ENCODE data around the gene ZNF48. TPM values are rescaled to one million over a fixed set of nuclear protein-coding genes. Genes with fewer than 3 reads are reported as not detected.

Gene ZNF48
- total and polyA plus RNA-seq, 9 donors = 2.7 to 9.8 (median 6.6) TPM

GRCh38 chr16:30397776-30398660 lies 2.8 kb downstream of the ZNF48 start:
- Histone ChIP-seq H3K27ac (no peak overlapping the region), H3K27me3 (no peaks in the 10 kb centered on the region), H3K36me3 (no peaks in the 10 kb centered on the region), H3K9me3 (no peaks in the 10 kb centered on the region), H3K4me1 (ENCODE audit: insufficient read depth) (peaks cover 2% of the 10 kb centered on the region), H3K4me3 (no peak overlapping the region)
- TF ChIP-seq EP300 (IDR thresholded peaks at IDR 0.05) = no peak
- TF ChIP-seq POLR2A (IDR thresholded peaks at IDR 0.05) = no peak
- no peak for TF ChIP-seq CTCF (IDR thresholded peaks at IDR 0.05)
- intact Hi-C loops (cut with DNase I) = loop anchor here in 1 of 4 donors (10.0 kb wide), 1 partner anchor 303 kb away; the partner anchor contains the start of genes TBX6 and YPEL3
- WGBS, 3 donors = 90 to 92% (median 90%) methylated on average over 34 to 42 of the region's 42 CpGs
- peak in 1 of 5 donors; percentile 46 for DNase-seq

GRCh38 chr16:30398661-30399434 lies 3.6 kb downstream of the ZNF48 start:
- H3K9me3 ChIP-seq = no peaks in the 10 kb centered on the region
- H3K36me3 ChIP-seq = no peaks in the 10 kb centered on the region
- TF ChIP-seq CTCF (IDR thresholded peaks at IDR 0.05) = no peak
- TF ChIP-seq POLR2A (IDR thresholded peaks at IDR 0.05) = no peak
- no peak for TF ChIP-seq EP300 (IDR thresholded peaks at IDR 0.05)
- peaks cover 2% of the 10 kb centered on the region for H3K4me1 ChIP-seq (ENCODE audit: insufficient read depth)
- peak overlapping the region in 1 of 2 donors; percentile 85 for H3K27ac ChIP-seq
- H3K27me3 ChIP-seq = no peaks in the 10 kb centered on the region
- 61 to 71% (median 64%) methylated on average over 23 of the region's 23 CpGs for WGBS, 3 donors
- no peak overlapping the region for H3K4me3 ChIP-seq
- intact Hi-C loops (cut with DNase I) = loop anchor here in 1 of 4 donors (10.0 kb wide), 1 partner anchor 304 kb away; the partner anchor contains the start of genes TBX6 and YPEL3
- DNase-seq = no peak

- 3 to 6% (median 4%) methylated on average over 11 to 12 of the region's 12 CpGs for WGBS, 3 donors
- Histone ChIP-seq H3K4me1 (ENCODE audit: insufficient read depth) (peaks cover under 1% of the 10 kb centered on the region), H3K9me3 (no peaks in the 10 kb centered on the region), H3K36me3 (no peaks in the 10 kb centered on the region), H3K27ac (peak overlapping the region; percentile 62 to 85), H3K4me3 (peak overlapping the region; percentile 46), H3K27me3 (no peaks in the 10 kb centered on the region)
- TF ChIP-seq POLR2A (IDR thresholded peaks at IDR 0.05) (no peak), EP300 (IDR thresholded peaks at IDR 0.05) (no peak), CTCF (IDR thresholded peaks at IDR 0.05) (no peak)
- DNase-seq = no peak
- intact Hi-C loops (cut with DNase I) = loop anchor here in 1 of 4 donors (10.0 kb wide), 2 partner anchors 305 to 335 kb away; partner anchors contain the start of genes ALDOA, TBX6 and YPEL3
Observed at GRCh38 chr16:30399435-30400186, 4.4 kb downstream of the ZNF48 start.

Measured in ovary (tissue), 9 donors.